Gastrocnemius medialis (tissue), 4 donors: Measurements from ENCODE around the gene MARF1.

Source experiments
- POLR2A ChIP-seq, 2 donors: fragments of 450-650 bp; IDR thresholded peaks; one replicate each; pipeline ENCODE4 v1.6.1; 2017; ENCODE audit warnings: antibody characterized with exemption in 2 of 2, mild to moderate bottlenecking in 2 of 2, moderate library complexity in 2 of 2
- TF ChIP-seq, protein P1 (sequence below), 5 experiments: fragments of 450-650 bp in 3 of 5; fragments of 200-600 bp in 2 of 5; sonication (generic) in 2 of 5; IDR thresholded peaks in 4 of 5; conservative IDR thresholded peaks in 1 of 5; 1 replicate in 4 of 5; 2 replicates in 1 of 5; pipeline ENCODE4 v1.5.1; 2016 to 2019; ENCODE audit warnings: antibody characterized with exemption in 5 of 5, mild to moderate bottlenecking in 3 of 5, moderate library complexity in 3 of 5

DNA sequence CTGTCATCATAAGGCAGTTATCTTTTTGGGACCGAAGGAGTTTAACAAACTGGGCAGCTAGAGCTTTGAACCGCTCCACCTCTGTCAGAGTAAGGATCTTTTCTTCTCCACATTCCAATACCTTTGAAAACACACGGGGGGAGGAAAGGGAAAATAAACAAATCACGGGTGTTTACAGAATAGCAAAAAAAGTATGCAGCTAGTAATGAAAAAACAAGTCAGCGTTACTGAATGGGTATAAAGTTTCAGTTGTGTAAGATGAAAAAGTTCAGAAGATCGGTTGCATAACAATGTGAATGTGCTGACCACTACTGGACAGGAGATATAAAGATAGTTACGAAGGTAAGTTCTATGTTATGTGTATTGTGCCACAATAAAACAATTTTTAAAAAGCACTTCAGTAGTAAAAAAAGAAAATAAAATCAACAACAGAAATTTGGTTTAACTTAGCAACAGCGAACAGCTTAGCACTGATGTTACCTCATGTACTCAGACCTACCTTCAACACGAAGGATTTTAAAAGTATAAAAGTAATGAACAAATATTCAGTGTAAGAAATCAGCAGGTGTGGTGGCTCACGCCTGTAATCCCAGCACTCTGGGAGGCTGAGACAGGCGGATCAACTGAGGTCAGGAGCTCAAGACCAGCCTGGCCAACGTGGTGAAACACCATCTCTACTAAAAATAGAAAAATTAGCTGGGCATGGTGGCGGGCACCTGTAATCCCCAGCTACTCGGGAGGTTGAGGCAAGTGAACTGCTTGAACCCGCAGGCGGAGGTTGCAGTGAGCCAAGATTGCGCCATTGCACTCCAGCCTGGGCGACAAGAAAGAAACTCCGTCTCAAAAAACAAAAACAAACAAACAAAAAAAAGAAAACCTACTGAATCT is 34.3 kb downstream of the MARF1 start:
- no peak for TF ChIP-seq POLR2A (IDR thresholded peaks at IDR 0.05)
- TF ChIP-seq, protein P1, sequence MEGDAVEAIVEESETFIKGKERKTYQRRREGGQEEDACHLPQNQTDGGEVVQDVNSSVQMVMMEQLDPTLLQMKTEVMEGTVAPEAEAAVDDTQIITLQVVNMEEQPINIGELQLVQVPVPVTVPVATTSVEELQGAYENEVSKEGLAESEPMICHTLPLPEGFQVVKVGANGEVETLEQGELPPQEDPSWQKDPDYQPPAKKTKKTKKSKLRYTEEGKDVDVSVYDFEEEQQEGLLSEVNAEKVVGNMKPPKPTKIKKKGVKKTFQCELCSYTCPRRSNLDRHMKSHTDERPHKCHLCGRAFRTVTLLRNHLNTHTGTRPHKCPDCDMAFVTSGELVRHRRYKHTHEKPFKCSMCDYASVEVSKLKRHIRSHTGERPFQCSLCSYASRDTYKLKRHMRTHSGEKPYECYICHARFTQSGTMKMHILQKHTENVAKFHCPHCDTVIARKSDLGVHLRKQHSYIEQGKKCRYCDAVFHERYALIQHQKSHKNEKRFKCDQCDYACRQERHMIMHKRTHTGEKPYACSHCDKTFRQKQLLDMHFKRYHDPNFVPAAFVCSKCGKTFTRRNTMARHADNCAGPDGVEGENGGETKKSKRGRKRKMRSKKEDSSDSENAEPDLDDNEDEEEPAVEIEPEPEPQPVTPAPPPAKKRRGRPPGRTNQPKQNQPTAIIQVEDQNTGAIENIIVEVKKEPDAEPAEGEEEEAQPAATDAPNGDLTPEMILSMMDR (IDR thresholded peaks at IDR 0.05 in 4 of 5, conservative IDR thresholded peaks at IDR 0.05 in 1 of 5) = no peak
